Brain pericyte (primary cell): Measurements from ENCODE around the gene ZNF677.
"Not testable (repeated sequence)": the region's sequence is repeated elsewhere in the genome, so short reads cannot be mapped to it uniquely, and the experiment has no call there.

Source experiments
- DNase-seq: peaks from one replicate; pipeline ENCODE4 v3.0.0-alpha.2; 2012; ENCODE audit warnings: low read depth, low spot score

Gene ZNF677

DNA sequence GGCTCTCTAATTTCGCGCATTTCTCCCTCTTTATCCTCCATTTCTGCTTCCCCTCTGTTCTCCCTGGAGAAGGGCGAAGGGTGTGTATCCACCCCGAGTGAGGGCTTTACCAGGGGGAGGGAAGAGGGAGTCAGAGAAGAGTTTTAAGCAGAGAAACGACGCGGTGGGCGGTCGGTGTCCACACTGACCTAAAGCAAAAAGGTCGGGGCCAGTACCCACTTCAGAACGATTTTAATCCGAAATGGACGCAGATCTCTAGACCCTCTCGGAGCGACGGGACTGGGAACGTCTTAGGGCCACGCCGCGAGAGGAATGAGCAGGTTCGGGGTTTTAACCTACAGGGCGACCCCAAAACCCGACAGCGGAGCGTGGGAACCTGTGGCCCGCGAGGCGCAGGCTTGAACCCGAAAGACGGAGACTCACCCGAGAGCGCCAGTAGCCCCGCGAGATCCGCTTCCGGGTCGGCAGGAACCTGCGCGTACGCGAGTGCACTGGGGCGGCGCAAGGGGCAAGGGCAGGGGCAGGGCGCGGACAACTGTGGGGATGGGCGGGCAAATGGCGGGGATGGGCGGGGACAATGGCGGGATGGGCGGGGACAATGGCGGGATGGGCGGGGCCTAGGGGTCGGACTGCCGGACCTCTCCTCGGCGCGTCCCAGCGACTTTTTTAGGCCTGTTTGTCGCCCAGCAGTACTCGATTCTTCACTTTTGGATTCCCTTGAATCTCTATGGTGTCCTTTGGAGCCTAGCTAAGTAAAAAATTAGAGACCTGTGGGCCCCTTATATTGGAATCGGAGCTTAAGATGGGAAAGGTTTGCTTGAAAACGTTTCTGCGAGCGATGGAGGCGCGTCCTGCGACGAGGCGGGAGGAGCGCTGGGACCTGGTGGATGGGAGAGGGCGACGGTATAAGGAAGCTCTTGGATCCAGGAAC lies at the start of gene ZNF677:
Gene ZNF677 (minus strand): TSS at position 463 of the 931 bp plus-strand sequence. CDS start 3,323 bp downstream, outside the sequence.
- DNase-seq: peak; percentile 27

DNA sequence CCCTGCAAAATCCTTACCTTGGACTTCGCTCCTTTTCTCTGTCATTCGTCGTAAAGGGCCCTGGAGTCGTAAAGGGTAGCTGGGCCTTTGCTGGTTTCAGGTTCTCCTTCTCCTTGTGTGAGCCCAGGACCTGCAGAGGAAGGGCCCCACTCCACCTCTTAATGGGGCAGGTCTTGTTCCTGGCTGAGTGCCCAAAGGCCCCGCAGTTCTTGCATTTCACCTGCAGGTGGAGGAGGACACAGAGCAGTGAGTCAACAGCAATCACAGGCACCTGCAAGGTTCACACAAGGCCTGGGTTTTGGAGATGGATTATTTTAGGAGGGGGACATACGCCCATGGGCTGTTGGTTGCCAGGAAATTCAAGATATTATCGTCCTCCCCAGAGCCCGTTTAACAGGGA lies 46.7 kb upstream of the ZNF677 start:
- not testable (repeated sequence) for DNase-seq

DNA sequence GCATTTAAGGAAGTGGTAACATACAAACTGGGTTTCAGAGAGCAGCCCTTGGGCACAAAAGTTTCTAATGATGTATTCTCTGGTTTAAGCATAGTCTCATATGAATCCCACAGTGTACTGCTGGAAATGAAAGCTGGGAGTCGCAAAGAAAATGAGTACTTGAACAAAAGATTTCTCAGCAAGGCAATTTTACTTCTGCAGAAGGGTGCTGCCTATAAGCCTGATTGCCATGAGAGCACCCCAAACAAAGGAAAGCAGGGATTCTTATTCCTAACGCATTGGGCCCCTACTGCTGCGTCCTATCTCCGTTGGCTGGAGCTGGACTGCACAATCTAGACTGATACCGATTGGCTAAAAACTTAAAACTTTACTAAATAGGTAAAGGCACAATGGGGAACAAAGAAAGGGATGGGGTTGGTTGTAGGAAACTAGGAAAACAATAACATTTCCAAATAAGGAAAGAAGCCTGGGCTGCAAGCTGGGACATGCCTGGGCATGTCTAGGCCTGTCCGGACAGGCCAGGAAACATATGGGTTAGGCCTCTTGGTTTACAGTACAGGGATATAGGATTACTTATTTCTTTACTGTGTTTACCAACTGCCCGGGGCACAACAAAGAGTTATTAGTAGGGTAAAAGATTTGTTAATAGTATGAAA lies 40.2 kb upstream of the ZNF677 start:
- DNase-seq: no peak

DNA sequence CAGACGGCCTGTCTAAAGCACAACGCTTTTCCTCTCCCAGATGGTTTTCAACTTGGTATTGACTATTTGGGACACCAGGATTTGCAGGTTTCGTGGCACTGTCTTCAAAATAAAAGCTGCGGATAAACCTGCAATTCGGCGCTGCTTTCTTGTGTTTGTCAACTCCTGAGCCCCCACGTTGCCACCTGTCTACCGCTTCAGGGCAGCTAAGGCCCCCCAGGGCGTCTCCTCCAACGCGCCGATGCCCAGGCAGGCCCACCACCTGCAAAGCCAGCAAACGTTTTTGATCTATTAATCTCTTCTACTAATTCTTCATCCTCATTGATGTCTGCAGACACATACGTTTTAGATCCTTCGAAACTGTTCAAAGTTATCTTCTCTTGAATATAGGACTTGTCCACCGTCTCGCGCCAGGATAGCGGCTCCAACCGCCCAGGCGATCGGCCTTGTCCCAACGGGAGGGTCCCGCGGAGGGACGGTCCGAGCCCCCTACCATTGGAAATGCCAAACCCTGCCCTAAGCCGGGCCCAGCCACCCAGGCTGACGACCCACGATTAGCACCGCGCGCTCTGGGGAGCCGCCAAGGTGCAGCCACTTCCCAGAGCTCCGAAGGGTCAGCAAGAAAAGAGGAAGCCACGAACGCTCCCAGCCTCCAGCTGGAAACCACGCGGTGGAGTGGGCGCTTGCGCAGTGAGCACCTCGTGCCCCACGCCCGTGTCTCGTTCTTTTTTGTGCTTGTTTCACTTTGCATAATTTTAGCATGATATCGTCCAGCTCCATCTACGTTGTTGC lies 36.3 kb upstream of the ZNF677 start:
- no peak for DNase-seq

DNA sequence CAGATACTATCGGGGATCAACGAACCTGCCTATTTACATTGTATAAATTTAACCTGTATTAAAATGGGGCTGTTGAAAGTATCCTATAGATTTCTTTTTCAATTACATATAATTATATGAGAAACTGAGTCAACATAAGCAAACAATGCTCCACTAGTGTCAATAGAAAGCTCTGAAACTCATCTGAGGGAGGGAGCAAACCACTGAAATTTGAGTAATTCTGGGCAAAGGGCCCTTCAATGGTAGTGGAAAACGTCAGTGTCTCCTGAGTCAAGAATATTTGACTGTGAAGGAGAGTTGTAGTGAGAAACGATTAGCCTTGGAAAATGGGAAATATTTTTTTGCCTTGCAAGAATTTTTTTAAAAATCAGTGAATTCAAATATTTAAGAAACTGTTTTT lies 30.4 kb upstream of the ZNF677 start:
- DNase-seq: no peak

DNA sequence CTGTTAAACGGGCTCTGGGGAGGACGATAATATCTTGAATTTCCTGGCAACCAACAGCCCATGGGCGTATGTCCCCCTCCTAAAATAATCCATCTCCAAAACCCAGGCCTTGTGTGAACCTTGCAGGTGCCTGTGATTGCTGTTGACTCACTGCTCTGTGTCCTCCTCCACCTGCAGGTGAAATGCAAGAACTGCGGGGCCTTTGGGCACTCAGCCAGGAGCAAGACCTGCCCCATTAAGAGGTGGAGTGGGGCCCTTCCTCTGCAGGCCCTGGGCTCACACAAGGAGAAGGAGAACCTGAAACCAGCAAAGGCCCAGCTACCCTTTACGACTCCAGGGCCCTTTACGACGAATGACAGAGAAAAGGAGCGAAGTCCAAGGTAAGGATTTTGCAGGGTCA lies 27.3 kb upstream of the ZNF677 start:
- DNase-seq: not testable (repeated sequence)

DNA sequence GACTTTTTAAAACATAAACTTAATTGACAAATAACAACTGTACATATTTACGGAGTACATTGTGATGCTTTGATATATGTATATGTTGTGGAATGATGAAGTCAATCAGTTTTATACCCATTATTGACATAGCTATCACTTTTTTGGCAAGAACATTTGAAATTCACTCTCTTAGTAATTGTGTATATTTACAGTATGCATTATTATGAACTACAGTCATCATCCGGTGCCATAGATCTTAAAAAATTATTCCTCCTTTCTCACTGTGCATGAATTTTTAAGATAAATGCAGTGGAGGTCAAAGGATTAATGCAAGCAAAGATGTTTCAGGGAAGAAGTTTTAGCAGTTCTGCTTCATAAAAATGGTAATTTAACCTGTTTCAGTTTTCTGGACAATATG lies 20.8 kb upstream of the ZNF677 start:
- DNase-seq: no peak

DNA sequence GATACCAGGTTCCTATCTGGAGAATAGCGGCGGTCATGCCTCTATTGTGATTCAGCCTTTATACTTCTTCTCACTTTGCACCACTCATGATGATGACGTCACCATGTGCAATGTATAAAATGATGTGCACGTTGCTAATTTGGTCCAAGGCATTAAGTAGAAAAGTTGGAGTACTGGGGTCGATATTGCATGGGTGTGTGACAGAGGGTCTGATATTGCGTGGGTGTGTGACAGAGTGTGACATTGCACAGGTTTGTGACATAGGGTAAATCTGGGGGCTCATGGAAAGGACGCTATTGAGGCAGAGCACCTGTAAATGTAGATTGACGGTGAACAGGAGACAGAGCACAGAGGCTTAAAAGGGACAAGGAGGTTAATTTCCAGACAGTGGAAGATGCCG lies 17.4 kb upstream of the ZNF677 start:
- no peak for DNase-seq

DNA sequence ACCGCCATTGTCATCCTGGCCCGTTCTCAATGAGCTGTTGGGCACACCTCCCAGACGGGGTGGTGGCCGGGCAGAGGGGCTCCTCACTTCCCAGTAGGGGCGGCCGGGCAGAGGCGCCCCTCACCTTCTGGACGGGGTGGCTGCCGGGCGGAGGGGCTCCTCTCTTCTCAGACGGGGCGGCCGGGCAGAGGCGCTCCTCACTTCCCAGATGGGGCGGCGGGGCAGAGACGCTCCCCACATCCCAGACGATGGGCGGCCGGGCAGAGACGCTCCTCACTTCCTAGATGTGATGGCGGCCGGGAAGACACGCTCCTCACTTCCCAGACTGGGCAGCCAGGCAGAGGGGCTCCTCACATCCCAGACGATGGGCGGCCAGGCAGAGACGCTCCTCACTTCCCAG lies 15.2 kb upstream of the ZNF677 start:
- DNase-seq: not testable (repeated sequence)

DNA sequence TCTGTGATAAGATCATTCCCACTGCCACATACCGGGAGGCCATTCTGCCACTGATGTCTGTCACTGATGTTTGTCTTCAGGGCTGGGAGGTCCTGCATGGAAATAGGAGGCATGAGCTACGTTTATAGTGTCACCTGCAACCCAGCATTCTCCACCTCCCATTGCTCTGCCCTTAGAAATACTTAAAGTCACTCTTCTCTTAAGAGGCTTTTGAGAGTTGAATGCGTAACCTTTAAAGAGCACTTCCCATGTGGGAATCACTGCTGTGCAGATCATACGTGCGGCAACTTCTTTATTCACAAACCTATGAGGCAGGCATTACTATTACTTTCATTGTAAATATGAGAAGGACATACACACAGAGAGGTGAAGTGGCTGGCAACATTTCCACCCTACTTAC lies 12.9 kb upstream of the ZNF677 start, which contains the start of gene VN1R4:
Gene VN1R4 (minus strand): TSS at position 101 of the 400 bp plus-strand sequence. CDS start 58 bp downstream, at position 43.
- DNase-seq: not testable (repeated sequence)

DNA sequence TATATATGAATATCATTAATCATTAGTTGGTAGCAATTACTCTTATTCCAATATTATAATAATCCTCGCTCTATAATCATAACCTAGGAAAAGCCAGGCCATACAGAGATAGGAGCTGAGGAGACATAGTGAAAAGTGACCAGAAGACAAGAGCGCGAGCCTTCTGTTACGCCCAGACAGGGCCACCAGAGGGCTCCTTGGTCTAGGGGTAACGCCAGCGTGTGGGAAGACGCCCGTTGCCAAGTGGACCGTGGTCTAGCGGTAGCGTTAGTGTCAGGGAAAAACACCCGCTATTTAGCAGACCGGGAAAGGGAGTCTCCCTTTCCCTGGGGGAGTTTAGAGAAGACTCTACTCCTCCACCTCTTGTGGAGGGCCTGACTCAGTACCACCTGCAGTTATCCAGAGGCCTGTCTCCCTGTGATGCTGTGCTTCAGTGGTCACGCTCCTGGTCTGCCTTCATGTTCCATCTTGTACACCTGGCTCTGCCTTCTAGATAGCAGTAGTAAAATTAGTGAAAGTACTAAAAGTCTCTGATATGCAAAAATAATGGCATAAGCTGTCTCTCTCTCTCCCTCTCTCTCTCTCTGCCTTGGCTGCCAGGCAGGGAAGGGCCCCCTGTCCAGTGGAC lies 3.2 kb upstream of the ZNF677 start, which contains the start of gene VN1R2:
Gene VN1R2 (plus strand): TSS at position 578 of the 628 bp plus-strand sequence. CDS start 84 bp downstream, outside the sequence.
- DNase-seq: not testable (repeated sequence)

DNA sequence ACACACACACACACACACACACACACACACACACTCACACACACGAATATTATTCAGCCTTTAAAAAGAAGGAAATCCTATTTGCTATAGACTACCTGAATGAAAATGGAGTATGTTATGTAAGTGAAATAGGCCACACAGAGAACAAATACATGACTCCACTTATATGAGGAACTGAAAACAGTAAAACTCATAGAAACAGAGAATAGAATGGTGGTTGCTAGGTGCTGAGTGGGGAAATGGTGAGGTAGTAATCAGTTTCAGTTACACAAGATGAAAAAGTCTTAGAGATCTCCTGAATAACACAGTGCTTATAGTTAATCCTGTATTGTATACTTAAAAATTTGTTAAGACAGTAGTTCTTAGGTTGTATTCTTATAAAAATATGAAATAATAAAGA lies 8.2 kb downstream of the ZNF677 start:
- no peak for DNase-seq

DNA sequence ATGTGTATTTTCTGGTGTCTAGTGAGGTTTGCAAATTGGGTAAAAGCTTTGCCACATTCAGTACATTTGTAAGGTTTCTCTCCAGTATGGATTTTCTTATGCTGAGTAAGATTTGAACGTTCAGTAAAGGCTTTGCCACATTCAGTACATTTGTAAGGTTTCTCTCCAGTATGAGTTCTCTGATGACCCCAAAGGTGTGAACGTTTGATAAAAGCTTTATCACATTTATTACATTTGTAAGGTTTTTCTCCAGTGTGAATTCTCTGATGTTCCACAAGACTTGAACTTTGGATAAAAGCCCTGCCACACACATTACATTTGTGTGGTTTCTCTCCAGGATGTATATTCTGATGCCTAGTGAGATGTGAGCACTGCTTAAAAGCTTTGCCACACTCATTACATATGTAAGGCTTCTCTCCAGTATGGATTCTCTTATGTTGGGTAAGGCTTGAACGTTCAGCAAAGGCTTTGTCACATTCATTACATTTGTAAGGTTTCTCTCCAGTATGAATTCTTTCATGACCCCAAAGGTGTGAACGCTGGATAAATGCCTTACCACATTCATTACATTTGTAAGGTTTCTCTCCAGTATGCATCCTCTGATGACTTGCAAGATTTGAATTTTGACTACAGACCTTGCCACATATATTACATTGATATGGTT lies 17.4 kb downstream of the ZNF677 start:
- no peak for DNase-seq

DNA sequence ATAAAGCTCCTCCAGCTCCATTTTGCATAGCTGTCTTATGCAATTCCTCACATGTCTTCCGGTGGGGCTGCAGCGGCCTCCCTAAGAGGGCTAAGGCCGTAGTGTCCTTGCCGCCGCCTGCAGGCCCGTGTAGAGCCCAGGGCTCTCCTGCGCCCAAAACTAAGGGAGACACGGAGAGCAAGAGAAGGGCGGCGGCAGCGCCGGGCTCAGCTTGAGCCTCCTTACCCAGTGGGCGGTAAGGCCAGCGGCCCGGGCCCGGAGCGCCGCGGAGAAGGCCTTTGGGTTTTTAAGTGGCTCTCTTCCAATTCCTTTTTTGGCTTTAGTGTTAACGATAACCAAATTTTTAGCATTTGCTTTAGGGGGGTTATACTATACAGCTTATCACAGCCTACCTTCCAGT lies 30.1 kb downstream of the ZNF677 start:
- DNase-seq: no peak

DNA sequence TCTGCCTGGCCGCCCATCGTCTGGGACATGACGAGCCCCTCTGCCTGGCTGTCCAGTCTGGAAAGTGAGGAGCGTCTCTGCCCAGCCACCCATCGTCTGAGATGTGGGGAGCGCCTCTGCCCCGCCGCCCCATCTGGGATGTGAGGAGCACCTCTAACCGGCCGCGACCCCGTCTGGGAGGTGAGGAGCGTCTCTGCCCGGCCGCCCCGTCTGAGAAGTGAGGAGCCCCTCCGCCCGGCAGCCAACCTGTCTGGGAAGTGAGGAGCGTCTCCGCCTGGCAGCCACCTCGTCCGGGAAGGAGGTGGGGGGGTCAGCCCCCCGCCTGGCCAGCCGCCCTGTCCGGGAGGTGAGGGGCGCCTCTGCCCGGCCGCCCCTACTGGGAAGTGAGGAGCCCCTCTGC lies 32.0 kb downstream of the ZNF677 start:
- DNase-seq: not testable (repeated sequence)

DNA sequence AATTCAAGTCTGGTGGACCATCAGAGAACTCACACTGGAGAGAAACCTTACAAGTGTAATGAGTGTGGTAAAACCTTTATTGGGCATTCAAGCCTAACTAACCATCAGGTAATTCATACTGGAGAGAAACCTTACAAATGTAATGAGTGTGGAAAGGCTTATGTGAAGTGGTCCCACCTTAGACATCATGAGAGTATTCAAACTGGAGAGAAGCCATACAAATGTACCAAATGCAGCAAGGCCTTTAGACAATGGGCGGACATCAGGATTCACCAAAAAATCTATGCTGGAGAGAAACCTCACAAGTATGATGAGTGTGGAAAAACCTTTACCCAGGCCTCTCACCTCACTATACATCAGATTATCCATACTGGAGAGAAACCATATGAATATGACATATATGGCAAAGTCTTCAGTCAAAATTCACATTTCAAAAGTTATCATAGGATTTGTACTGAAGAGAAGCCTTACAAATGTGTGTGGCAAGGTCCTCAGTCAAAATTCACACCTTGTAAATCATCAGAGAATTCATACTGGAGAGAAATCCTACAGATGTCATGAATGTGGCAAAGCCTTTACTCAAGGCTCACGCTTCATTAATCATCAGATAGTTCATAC lies 41.9 kb downstream of the ZNF677 start:
- no peak for DNase-seq

DNA sequence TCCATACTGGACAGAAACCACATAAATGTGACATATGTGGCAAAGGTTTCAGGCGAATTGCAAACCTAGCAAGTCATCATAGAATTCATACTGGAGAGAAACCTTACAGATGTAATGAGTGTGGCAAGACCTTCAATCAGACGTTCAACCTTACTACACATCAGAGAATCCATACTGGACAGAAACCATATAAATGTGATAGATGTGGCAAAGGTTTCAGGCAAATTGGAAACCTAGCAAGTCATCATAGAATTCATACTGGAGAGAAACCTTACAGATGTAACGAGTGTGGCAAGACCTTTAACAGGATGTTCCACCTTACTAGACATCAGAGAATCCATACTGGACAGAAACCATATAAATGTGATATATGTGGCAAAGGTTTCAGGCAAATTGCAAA lies 43.1 kb downstream of the ZNF677 start:
- DNase-seq: not testable (repeated sequence)

DNA sequence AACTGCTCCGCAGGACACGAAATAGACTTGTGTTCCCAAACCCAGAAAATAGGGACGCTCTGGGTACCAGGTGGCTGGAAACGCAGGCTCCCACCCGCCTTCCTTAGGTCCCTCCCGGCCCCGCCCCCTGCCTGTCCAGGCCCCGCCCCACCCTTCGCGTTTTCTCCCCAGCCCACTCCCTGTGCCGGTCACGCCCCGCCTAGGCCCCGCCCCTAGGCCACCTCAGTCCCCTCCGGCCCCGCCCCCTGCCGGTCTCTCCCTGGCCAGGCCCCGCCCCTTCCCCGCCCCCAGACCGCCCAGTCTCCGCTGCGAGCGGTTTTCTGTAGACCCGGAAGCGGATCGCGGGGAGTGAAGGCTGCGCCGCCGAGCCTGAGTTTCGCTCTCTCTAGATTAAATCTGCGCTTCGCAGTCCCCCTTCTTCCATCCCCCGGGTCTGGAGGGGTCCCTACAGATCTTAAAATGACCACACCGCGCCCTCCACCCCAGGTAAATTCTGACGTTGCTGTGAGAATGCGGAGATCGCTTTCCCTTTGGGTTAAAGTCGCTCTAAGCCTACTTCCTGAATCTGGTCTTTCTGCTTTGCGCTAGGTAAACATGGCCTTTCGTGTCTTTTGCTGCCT lies 57.8 kb downstream of the ZNF677 start:
- DNase-seq: peak; percentile 27

DNA sequence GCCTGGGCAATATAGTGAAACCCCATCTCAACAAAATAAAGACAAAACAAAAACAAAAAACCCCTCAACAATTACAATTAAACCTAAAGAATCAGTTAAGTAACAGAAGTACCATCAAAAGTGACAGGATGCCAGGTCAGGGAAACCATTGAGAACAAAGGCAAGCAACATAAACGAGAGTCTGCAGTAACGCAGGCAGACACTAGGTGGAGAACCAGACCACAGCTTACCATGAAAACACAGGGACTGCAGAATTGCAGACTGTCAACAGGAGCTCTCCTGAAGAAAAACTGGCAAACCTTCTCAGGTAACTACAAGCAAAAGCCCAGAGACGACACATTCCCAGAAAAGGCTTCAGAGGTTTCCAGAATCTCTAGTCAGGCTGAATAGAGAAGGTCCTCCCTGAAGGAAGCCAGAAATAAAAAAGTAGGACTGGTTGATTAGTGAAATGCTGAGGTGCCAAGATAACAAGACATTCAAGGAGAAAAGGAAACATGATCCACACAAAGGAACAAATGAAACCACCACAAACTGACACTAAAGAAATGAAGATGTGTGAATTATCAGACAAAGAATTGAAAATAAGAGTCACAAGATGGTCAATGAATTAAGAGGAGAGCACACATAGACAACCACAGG lies 59.3 kb downstream of the ZNF677 start:
- DNase-seq: peak; percentile 31
